SK-N-SH (cell line): ENCODE data around the gene POGLUT3. TPM values are rescaled to one million over a fixed set of nuclear protein-coding genes. Genes with fewer than 3 reads are reported as not detected.

ENCODE experiments used
- CTCF ChIA-PET: fragments of 300-600, 350-600 bp; formaldehyde crosslinking; extraction: SDS; loops from one replicate; lab custom pipeline; 2021; lab: Yijun Ruan, JAX
- POLR2A ChIA-PET: fragments of 350-600 bp; sonication (Branson Sonifier 250); formaldehyde crosslinking; extraction: SDS; loops from one replicate; lab custom pipeline; 2020; ENCODE audit warnings: antibody characterized with exemption, inconsistent platforms; lab: Yijun Ruan, JAX
- DNase-seq: peaks from one replicate; pipeline ENCODE4 v3.0.0; 2012
- H2AFZ ChIP-seq: fragments of 200-600 bp; sonication (generic); 2 replicates; pipeline ENCODE4 v1.8.1; 2016; ENCODE audit warnings: antibody characterized with exemption, mild to moderate bottlenecking, low read depth
- H3F3A ChIP-seq: fragments of 200-600 bp; sonication (generic); replicated peaks from 2 replicates; pipeline ENCODE3; 2016; ENCODE audit warnings: antibody characterized with exemption, mild to moderate bottlenecking; ENCODE audit not compliant: insufficient read depth
- H3K27ac ChIP-seq, 2 experiments: fragments of 200-500 bp in 1 of 2; fragments of 200-600 bp in 1 of 2; sonication (Bioruptor generic) in 1 of 2; sonication (generic), shearing (Covaris generic) in 1 of 2; 2 replicates each; pipeline versions ENCODE4 v1.5.1 to v1.6.1; 2014 to 2016; ENCODE audit warnings: low read depth in 2 of 2, inconsistent platforms in 1 of 2, low read length in 1 of 2, mild to moderate bottlenecking in 1 of 2, mixed read lengths in 1 of 2
- H3K27me3 ChIP-seq: fragments of 200-600 bp; sonication (generic), shearing (Covaris generic); 2 replicates; pipeline ENCODE4 v1.6.1; 2016; ENCODE audit warnings: mixed run types; ENCODE audit not compliant: insufficient read depth
- H3K36me3 ChIP-seq, 2 experiments: fragments of 200-500 bp in 1 of 2; fragments of 200-600 bp in 1 of 2; sonication (Bioruptor generic) in 1 of 2; sonication (generic) in 1 of 2; replicated peaks in 1 of 2; 2 replicates each; pipeline versions ENCODE3 to v1.5.1; 2014 to 2016; ENCODE audit warnings: low read length in 1 of 2, mild to moderate bottlenecking in 1 of 2; ENCODE audit not compliant: insufficient read depth in 2 of 2, control insufficient read depth in 1 of 2
- H3K4me1 ChIP-seq, 2 experiments: fragments of 200-500 bp in 1 of 2; fragments of 200-600 bp in 1 of 2; sonication (Bioruptor generic) in 1 of 2; sonication (generic), shearing (Covaris generic) in 1 of 2; 2 replicates each; pipeline versions ENCODE4 v1.5.1 to v1.6.1; 2014 to 2016; ENCODE audit warnings: low read depth in 1 of 2, low read length in 1 of 2, mixed run types in 1 of 2; ENCODE audit not compliant: insufficient read depth in 2 of 2, control insufficient read depth in 1 of 2
- H3K4me2 ChIP-seq: fragments of 200-600 bp; sonication (generic), shearing (Covaris generic); 2 replicates; pipeline ENCODE4 v1.6.1; 2017; ENCODE audit warnings: mixed run types
- H3K4me3 ChIP-seq, 2 experiments: fragments of 200-500 bp in 1 of 2; fragments of 200-600 bp in 1 of 2; sonication (Bioruptor generic) in 1 of 2; sonication (generic), shearing (Covaris generic) in 1 of 2; 2 replicates each; pipeline versions ENCODE4 v1.5.1 to v1.8.1; 2014 to 2016; ENCODE audit warnings: low read depth in 2 of 2, inconsistent platforms in 1 of 2, low read length in 1 of 2, mild to moderate bottlenecking in 1 of 2, mixed read lengths in 1 of 2, moderate library complexity in 1 of 2
- H3K79me2 ChIP-seq: fragments of 200-600 bp; sonication (generic); 2 replicates; pipeline ENCODE4 v1.8.1; 2017; ENCODE audit warnings: mild to moderate bottlenecking; ENCODE audit not compliant: insufficient read depth
- H3K9ac ChIP-seq: fragments of 200-600 bp; sonication (generic); 2 replicates; pipeline ENCODE4 v1.6.1; 2017; ENCODE audit warnings: mixed run types
- H3K9me2 ChIP-seq: fragments of 200-600 bp; sonication (generic); 2 replicates; pipeline ENCODE4 v1.6.1; 2017; ENCODE audit warnings: mixed run types
- H3K9me3 ChIP-seq: fragments of 200-600 bp; sonication (generic); 2 replicates; pipeline ENCODE4 v1.6.1; 2017; ENCODE audit warnings: mixed run types, mild to moderate bottlenecking, moderate library complexity
- H4K20me1 ChIP-seq: fragments of 200-600 bp; sonication (generic); 2 replicates; pipeline ENCODE4 v1.6.1; 2017; ENCODE audit warnings: mild to moderate bottlenecking, mixed run types; ENCODE audit not compliant: insufficient read depth
- ELF1 ChIP-seq: IDR thresholded peaks from 2 replicates; pipeline ENCODE4 v1.4.0; 2012
- FOSL2 ChIP-seq: IDR thresholded peaks from 2 replicates; pipeline ENCODE4 v1.4.0; 2012; ENCODE audit warnings: low read depth, mild to moderate bottlenecking, moderate library complexity, borderline replicate concordance
- FOXM1 ChIP-seq: IDR thresholded peaks from 2 replicates; pipeline ENCODE4 v1.4.0; 2012; ENCODE audit warnings: low read depth, mild to moderate bottlenecking
- GABPA ChIP-seq: IDR thresholded peaks from 2 replicates; pipeline ENCODE4 v1.4.0; 2012; ENCODE audit warnings: low read depth, mild to moderate bottlenecking
- GATA2 ChIP-seq: sonication (generic); formaldehyde crosslinking; IDR thresholded peaks from 2 replicates; pipeline ENCODE4 v1.5.0; 2020; ENCODE audit warnings: mild to moderate bottlenecking, missing genetic modification reagents
- NFIC ChIP-seq: IDR thresholded peaks from 2 replicates; pipeline ENCODE4 v1.4.0; 2012; ENCODE audit warnings: borderline replicate concordance
- NRF1 ChIP-seq: IDR thresholded peaks from 2 replicates; pipeline ENCODE4 v1.6.1; 2012; ENCODE audit warnings: low read depth, mild to moderate bottlenecking, low read length
- SIN3A ChIP-seq: IDR thresholded peaks from 2 replicates; pipeline ENCODE4 v1.6.1; 2012; ENCODE audit warnings: low read depth, mild to moderate bottlenecking, low read length, moderate library complexity, borderline replicate concordance
- SMC3 ChIP-seq: IDR thresholded peaks from 2 replicates; pipeline ENCODE4 v1.6.1; 2012; ENCODE audit warnings: low read depth, low read length, improper control_type of control experiment
- ZBTB33 ChIP-seq: IDR thresholded peaks from 2 replicates; pipeline ENCODE4 v1.4.0; 2012; ENCODE audit warnings: low read depth, borderline replicate concordance
- WGBS: methylation state at CpG from one replicate; pipeline ENCODE4 v1.1.6; 2017; ENCODE audit warnings: low lambda C conversion rate; 5-methylcytosine and 5-hydroxymethylcytosine counted together
- polyA plus RNA-seq, 3 experiments: library from polyadenylated mRNA; depleted of rRNA; stranded (reverse); fragments of >200 nt; gene quantifications; 2 replicates each; pipeline ENCODE4 v1.2.3, GENCODE V29; 2012
- TF ChIP-seq, protein P1 (sequence below): IDR thresholded peaks from 2 replicates; pipeline ENCODE4 v1.6.1; 2012; ENCODE audit warnings: mild to moderate bottlenecking, low read depth, low read length, moderate library complexity
- TF ChIP-seq, protein P2 (sequence below): IDR thresholded peaks from 2 replicates; pipeline ENCODE4 v1.4.0; 2012; ENCODE audit warnings: low read depth
- TF ChIP-seq, protein P3 (sequence below): IDR thresholded peaks from 2 replicates; pipeline ENCODE4; 2012

The POGLUT3 gene
- polyA plus RNA-seq, 1 of the 3 experiments (the other 2 are of a cell fraction) = 26.3 TPM

- no peaks in the 10 kb centered on the region for H4K20me1 ChIP-seq
- H3K36me3 ChIP-seq = no peaks in the 10 kb centered on the region
- no peaks in the 10 kb centered on the region for H3K9me3 ChIP-seq
- no peaks in the 10 kb centered on the region for H3K79me2 ChIP-seq
- H3K4me2 ChIP-seq = peak overlapping the region; percentile 97
- POLR2A ChIA-PET = no interaction called here
- no peak for TF ChIP-seq FOXM1
- no peak for TF ChIP-seq ELF1
- no peak for TF ChIP-seq GABPA
- no peak for TF ChIP-seq NRF1
- TF ChIP-seq FOSL2 = no peak
- TF ChIP-seq, protein P1, sequence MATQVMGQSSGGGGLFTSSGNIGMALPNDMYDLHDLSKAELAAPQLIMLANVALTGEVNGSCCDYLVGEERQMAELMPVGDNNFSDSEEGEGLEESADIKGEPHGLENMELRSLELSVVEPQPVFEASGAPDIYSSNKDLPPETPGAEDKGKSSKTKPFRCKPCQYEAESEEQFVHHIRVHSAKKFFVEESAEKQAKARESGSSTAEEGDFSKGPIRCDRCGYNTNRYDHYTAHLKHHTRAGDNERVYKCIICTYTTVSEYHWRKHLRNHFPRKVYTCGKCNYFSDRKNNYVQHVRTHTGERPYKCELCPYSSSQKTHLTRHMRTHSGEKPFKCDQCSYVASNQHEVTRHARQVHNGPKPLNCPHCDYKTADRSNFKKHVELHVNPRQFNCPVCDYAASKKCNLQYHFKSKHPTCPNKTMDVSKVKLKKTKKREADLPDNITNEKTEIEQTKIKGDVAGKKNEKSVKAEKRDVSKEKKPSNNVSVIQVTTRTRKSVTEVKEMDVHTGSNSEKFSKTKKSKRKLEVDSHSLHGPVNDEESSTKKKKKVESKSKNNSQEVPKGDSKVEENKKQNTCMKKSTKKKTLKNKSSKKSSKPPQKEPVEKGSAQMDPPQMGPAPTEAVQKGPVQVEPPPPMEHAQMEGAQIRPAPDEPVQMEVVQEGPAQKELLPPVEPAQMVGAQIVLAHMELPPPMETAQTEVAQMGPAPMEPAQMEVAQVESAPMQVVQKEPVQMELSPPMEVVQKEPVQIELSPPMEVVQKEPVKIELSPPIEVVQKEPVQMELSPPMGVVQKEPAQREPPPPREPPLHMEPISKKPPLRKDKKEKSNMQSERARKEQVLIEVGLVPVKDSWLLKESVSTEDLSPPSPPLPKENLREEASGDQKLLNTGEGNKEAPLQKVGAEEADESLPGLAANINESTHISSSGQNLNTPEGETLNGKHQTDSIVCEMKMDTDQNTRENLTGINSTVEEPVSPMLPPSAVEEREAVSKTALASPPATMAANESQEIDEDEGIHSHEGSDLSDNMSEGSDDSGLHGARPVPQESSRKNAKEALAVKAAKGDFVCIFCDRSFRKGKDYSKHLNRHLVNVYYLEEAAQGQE = no peak
- TF ChIP-seq, protein P2, sequence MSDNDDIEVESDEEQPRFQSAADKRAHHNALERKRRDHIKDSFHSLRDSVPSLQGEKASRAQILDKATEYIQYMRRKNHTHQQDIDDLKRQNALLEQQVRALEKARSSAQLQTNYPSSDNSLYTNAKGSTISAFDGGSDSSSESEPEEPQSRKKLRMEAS = no peak
- TF ChIP-seq NFIC = no peak
- TF ChIP-seq ZBTB33 = no peak
- no peak for TF ChIP-seq GATA2
- peak overlapping the region; percentile 98 to 99 for H3K27ac ChIP-seq
- H2AFZ ChIP-seq = peak overlapping the region; percentile 98
- H3K9ac ChIP-seq = peak overlapping the region; percentile 99; the same call in 1 of the 2 replicates
- no peaks in the 10 kb centered on the region for H3K27me3 ChIP-seq
- H3K9me2 ChIP-seq = no peaks in the 10 kb centered on the region
- peaks cover 0 to 2% of the 10 kb centered on the region in 2 experiments; a peak in 1 of 4 replicates for H3K4me1 ChIP-seq
- H3K4me3 ChIP-seq = peak overlapping the region; percentile 68 to 97
- CTCF ChIA-PET = no interaction called here
- peaks cover 11% of the 10 kb centered on the region for H3F3A ChIP-seq
- 82% methylated on average over 7 of the region's 7 CpGs for WGBS
- DNase-seq = no peak
Measured at GRCh38 chr11:108466405-108466804, 31.8 kb downstream of the POGLUT3 start.

- Histone ChIP-seq H3K36me3 (no peaks in the 10 kb centered on the region), H3K27ac (no peak overlapping the region), H3K4me3 (no peak overlapping the region), H3K9me2 (no peaks in the 10 kb centered on the region), H3K4me2 (no peak overlapping the region), H3K9me3 (peaks cover 4% of the 10 kb centered on the region; the same call in 1 of the 2 replicates), H3F3A (no peaks in the 10 kb centered on the region), H4K20me1 (no peaks in the 10 kb centered on the region), H3K27me3 (no peaks in the 10 kb centered on the region), H3K4me1 (no peaks in the 10 kb centered on the region), H2AFZ (no peak overlapping the region), H3K9ac (no peak overlapping the region), H3K79me2 (no peaks in the 10 kb centered on the region)
- DNase-seq = no peak
- ChIA-PET POLR2A (no interaction called here), CTCF (no interaction called here)
- WGBS = 76% methylated on average over 2 of the region's 2 CpGs
- TF ChIP-seq NRF1 = no peak
- TF ChIP-seq SIN3A = no peak
- TF ChIP-seq, protein P1 = no peak
- no peak for TF ChIP-seq SMC3
- no peak for TF ChIP-seq NFIC
- TF ChIP-seq, protein P3, sequence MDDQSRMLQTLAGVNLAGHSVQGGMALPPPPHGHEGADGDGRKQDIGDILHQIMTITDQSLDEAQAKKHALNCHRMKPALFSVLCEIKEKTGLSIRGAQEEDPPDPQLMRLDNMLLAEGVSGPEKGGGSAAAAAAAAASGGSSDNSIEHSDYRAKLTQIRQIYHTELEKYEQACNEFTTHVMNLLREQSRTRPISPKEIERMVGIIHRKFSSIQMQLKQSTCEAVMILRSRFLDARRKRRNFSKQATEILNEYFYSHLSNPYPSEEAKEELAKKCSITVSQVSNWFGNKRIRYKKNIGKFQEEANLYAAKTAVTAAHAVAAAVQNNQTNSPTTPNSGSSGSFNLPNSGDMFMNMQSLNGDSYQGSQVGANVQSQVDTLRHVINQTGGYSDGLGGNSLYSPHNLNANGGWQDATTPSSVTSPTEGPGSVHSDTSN = no peak
Measured at GRCh38 chr11:108453207-108453835, 44.9 kb downstream of the POGLUT3 start.
